HT1080 (cell line): Measurements from ENCODE around the gene ATP6V0B. TPM values are rescaled to one million over a fixed set of nuclear protein-coding genes. Genes with fewer than 3 reads are reported as not detected.

ENCODE experiments used
- DNase-seq: peaks from one replicate; pipeline ENCODE4 v3.0.0-alpha.2; 2015; ENCODE audit warnings: low read depth
- total RNA-seq: library from RNA; depleted of rRNA; stranded (reverse); fragments of >200 nt; shearing (Covaris generic); gene quantifications from 2 replicates; pipeline ENCODE4 v1.2.3, GENCODE V29; 2014

The ATP6V0B gene
- total RNA-seq, 1 experiment from 2014 or later = 176 TPM

GRCh38 chr1:43999455-43999854 lies 24.7 kb downstream of the ATP6V0B start:
- no peak for DNase-seq

DNA sequence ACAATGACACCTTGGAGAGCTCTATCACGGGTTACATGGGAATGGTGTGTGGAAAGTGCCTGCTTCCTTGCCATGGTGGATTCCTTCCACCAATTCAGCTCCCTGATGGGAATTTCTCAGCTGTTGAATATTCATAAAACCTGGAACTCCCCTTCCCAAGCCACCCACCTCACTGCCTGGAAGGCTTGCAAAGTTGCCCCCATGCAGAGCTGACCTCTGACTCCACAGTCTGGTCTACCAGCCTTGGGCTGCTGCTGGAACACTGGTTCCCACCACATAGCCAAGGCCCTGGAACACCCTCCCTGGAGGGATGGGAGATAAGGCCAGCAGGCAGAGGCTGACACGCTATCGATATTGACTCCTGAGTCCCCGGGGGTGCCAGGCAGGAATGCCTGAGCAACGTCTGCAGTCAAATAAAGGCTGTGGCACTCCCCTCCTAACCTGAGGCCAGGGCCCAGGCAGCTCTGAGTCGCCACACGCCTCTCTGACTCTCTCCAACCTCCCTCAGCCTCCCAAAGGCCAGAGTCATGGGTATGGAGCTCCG lies 25.4 kb downstream of the ATP6V0B start:
- no peak for DNase-seq

- DNase-seq = no peak
Measured at GRCh38 chr1:44002165-44002564, 27.4 kb downstream of the ATP6V0B start.

DNA sequence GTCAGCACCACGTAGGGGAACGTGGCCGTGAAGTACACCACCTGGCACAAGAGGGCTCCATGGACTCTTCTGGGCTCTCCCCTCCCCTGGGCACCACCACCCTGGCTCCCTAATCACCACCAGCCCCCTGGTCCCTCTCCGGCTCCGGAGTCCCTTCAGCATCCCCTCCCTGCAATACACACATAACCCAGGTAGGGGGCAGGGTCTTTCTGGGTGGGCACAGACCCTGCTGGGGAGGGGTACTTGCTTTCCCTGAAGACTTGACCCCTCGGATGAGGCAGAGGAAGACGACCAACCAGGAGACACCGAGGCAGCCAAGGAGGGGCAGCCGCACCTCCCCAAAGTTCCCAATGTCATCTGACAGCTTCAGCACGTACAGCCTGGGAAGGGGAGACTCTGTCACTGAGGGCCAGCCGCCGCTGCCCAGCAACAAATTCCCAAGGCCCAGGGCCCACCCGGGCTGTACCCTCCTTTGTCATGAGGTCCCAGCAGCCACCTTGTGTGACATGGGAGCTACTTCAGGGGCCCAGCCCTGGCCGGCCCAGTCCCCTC lies 27.9 kb downstream of the ATP6V0B start:
- DNase-seq = no peak

DNA sequence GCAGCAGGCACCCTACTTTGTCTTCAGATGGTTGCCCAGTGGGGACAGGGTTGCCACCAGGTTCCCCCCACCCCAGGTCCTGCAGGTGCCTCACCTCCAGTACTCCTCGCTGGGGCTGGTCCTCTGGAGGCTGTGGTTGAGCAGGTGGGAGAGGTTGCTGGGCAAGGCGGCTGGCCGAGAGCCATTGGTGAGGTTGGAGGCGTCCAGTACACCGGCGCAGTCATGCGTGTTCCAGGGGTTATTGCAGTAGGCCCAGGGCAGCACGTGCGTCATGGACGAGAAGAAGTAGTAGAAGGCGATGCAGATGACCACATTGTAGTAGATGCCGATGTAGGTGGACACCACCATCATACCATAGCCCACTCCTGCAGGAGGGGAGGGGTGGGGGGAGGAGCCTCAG lies 33.5 kb downstream of the ATP6V0B start:
- no peak for DNase-seq

GRCh38 chr1:44010935-44011471 lies 36.2 kb downstream of the ATP6V0B start:
- DNase-seq = no peak

- peak; percentile 53 for DNase-seq
Measured at GRCh38 chr1:44012404-44012803, 37.6 kb downstream of the ATP6V0B start.

DNA sequence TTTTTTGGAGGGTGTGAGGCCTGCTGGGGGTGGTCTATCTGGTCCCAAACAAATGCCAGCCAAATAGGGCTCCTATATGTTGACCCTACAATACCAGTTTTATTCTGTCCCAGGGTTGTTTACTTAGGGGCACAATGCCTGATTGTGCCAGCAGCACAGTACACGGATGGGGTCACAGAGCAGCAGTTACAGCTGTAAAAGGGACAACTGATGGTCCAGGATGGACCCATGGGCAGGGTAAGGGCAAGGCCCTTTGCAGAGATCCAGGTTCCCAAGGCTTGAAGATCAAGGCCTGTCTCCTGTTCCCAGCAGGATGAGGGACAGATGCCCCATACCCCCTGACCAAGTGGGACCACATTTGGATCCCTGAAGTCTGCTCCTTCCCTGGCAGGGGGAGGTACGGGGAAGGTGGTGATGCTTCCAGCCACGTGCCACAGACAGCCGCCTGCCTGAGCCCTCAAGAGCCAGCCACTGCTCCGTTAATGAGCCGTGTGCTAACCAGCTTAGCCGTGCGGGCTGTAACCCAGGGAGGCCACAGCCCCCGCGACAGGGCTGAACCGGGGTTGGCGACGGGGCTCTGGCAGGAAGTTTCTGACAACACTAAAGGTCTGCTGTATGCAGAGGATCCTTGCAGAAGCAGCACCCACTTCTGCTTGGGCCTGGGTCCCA lies 38.3 kb downstream of the ATP6V0B start:
- no peak for DNase-seq

- DNase-seq = no peak
Measured at GRCh38 chr1:44013949-44014348, 39.2 kb downstream of the ATP6V0B start.

GRCh38 chr1:44014365-44015104 lies 39.8 kb downstream of the ATP6V0B start:
- DNase-seq = no peak

DNA sequence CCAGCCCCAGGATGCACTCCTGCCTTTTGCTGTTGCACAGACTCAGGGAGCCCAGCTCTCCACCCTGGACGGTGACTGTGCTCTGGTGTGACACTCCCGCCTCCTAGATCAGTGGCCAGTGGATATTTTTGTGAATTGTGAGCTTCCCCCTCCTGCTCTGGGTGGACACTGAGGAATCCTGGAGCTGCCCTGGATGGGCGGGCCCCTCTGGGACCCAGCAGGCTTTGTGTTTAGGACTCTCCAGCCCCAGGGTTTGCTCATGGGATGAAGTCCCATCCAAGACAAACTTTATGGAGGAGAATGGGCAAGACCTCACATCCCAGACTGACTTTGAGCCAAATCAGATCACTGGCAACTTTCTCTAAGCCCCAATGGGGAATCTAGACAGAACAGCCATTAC lies 40.4 kb downstream of the ATP6V0B start:
- no peak for DNase-seq

DNA sequence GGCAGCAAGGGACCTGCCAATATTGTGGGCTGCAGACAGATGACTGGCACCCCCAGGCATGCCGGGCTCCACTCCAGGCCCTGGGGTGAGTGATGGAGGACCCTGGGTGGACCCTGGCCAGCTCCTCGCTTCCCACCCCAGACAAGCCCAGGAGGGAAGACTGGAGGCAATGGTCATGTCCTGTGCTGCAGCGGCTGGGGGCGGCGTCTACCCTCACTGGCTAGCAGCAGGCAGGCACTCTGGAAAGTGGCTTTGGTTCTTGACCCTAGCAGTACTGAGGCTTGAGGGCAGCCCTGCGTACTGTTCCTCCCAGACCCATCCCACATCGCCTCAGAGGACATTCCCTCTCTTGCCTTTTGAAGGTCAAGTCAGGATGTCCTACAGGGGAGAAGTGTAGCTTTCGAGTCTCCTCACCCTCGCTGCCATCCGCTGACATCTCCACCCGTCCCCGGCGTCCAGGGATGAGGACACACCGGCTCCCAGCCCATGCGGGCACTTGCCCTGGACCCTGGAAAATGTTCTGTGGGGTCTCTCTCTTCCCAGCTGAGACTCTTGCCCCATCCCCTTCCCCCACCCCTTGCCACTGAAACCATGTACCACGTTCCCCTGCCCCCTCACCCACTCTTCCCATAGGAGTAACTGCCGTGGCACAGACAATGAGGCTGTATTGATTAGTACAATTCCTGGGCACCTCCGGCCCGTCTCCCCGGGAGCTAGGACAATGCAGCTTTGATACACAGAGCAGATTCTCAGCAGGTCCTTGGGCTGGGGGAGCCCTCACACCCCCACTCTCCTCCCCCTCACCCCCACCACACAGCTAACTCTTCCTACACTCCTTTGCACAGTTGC lies 41.5 kb downstream of the ATP6V0B start:
- DNase-seq = no peak

GRCh38 chr1:44016890-44017400 lies 42.2 kb downstream of the ATP6V0B start:
- DNase-seq = no peak

DNA sequence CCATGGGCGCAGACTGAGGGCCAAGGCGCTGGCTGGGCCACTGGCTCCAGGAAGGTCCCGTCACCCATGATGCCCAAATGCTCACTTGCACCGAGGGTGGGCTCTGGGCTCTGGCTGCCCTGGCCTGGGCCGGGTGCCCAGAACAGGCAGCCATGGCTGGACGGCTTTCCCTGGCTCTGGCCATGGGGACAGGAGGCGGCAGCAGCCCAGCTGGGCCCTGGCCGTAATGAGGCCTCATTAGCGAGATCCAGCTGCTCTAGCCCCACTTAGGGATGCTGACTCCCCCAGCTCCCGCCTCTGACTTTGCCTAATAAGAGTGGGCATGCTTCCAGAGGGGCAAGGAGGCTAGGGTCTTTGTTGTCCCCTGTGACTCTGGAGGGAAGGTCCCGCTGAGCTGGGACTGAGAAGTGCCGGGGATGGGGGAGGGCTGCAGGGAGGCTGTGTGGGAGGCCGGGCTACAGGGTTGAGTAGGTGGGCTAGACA lies 44.7 kb downstream of the ATP6V0B start:
- no peak for DNase-seq

GRCh38 chr1:44020464-44020863 lies 45.7 kb downstream of the ATP6V0B start:
- DNase-seq = no peak

- no peak for DNase-seq
Measured at GRCh38 chr1:44021156-44021555, 46.4 kb downstream of the ATP6V0B start.

GRCh38 chr1:44021581-44022321 lies 47.0 kb downstream of the ATP6V0B start:
- DNase-seq = no peak

- no peak for DNase-seq
Measured at GRCh38 chr1:44024031-44024902, 49.5 kb downstream of the ATP6V0B start.

DNA sequence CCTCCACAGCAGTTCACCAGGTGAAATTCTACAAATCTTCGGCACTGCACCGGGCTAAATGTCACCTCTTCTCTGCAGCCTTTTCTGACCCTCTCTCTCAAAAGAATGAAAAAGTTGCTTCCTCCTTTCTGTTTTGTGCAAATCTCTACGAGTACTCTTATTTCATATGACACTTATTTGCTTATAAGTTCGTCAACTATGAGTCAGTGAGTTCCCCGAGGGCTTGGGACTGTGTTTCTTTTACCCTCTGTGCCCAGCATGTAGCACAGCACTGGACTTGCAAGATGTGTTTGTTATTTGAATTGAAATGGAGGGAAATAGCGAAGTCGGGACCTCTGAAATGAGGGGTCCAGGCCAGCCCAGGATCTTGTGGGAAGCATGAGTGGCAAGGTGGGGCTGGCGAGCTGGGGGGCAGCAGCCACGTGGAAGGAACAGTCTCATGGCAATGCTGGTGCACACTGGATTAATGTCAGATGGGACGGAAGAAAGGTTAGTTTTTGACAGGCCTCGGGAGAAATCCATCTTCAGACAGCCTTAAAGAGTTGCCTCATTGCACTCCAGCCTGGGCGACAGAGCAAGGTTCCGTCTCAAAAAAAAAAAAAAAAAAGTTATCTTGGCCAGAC lies 50.3 kb downstream of the ATP6V0B start:
- DNase-seq = peak; percentile 27
